GM10248 (cell line): ENCODE data around the gene HOXD9.

ENCODE experiments used
- CTCF ChIA-PET: fragments of 300-600 bp; sonication (Branson Sonifier 250); formaldehyde crosslinking; extraction: SDS; loops from one replicate; lab custom pipeline; 2021; ENCODE audit warnings: antibody characterized with exemption; lab: Yijun Ruan, JAX
- POLR2A ChIA-PET: fragments of 350-650 bp; sonication (Branson Sonifier 250); formaldehyde crosslinking; extraction: SDS; loops from one replicate; lab custom pipeline; 2020; ENCODE audit warnings: antibody characterized with exemption; lab: Yijun Ruan, JAX
- DNase-seq: peaks from one replicate; pipeline ENCODE4 v3.0.0; 2012; ENCODE audit errors: extremely low spot score
- TF ChIP-seq, protein P1 (sequence below): IDR thresholded peaks from 2 replicates; pipeline ENCODE4 v1.5.1; 2012; ENCODE audit warnings: mild to moderate bottlenecking, low read depth; ENCODE audit errors: extremely low read depth, missing control alignments, control extremely low read depth

The HOXD9 gene

GRCh38 chr2:176152350-176153181 is 30.0 kb downstream of the HOXD9 start:
- ChIA-PET POLR2A (no interaction called here), CTCF (interaction anchor here (1.0 to 1.6 kb wide), 2 partner anchors 10 to 12 kb away, joined by 3 to 5 read pairs; no protein-coding TSS in a partner anchor)
- DNase-seq: no peak
- TF ChIP-seq, protein P1, sequence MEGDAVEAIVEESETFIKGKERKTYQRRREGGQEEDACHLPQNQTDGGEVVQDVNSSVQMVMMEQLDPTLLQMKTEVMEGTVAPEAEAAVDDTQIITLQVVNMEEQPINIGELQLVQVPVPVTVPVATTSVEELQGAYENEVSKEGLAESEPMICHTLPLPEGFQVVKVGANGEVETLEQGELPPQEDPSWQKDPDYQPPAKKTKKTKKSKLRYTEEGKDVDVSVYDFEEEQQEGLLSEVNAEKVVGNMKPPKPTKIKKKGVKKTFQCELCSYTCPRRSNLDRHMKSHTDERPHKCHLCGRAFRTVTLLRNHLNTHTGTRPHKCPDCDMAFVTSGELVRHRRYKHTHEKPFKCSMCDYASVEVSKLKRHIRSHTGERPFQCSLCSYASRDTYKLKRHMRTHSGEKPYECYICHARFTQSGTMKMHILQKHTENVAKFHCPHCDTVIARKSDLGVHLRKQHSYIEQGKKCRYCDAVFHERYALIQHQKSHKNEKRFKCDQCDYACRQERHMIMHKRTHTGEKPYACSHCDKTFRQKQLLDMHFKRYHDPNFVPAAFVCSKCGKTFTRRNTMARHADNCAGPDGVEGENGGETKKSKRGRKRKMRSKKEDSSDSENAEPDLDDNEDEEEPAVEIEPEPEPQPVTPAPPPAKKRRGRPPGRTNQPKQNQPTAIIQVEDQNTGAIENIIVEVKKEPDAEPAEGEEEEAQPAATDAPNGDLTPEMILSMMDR: no peak

- TF ChIP-seq, protein P1: no peak
- DNase-seq: no peak
- CTCF ChIA-PET: interaction anchor here (0.7 to 1.6 kb wide), 5 partner anchors 11 to 994 kb away, joined by 3 to 6 read pairs (median 3); no protein-coding TSS in a partner anchor
- POLR2A ChIA-PET: no interaction called here
Observed at GRCh38 chr2:176154576-176155252, 32.2 kb downstream of the HOXD9 start.

- ChIA-PET POLR2A (no interaction called here), CTCF (interaction anchor here (0.8 to 1.6 kb wide), 5 partner anchors 12 to 993 kb away, joined by 3 to 6 read pairs (median 3); no protein-coding TSS in a partner anchor)
- no peak for DNase-seq
- TF ChIP-seq, protein P1: no peak
Observed at GRCh38 chr2:176155356-176156044, 33.0 kb downstream of the HOXD9 start.

DNA sequence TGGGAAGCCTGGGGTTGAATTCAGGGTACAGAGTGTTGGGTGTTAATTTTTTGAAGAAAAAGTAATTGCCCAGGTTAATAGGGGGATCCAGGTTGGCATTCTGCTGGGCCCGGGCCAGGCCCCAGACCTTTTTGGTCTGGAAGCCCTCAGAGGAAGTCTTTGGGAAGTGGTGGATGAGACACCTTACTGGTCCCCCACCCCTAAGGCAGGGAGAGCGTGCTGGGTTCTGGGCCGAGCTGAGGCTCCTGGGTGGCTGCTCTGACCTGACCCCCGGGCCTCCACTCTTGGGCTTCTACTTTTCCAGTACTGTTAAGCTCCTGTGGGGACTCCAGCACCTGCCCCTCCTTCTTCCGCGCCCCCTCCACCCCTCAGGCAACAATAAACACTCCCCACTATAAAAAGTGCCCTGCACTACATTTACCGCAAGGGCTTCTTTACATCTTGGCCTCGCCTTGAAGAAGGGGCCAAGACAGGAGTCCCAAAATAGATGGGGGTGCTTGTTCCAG is 33.8 kb downstream of the HOXD9 start:
- ChIA-PET CTCF (interaction anchor here (1.4 kb wide), 1 partner anchor 16 kb away, joined by 3 read pairs; no protein-coding TSS in a partner anchor), POLR2A (no interaction called here)
- TF ChIP-seq, protein P1: no peak
- DNase-seq: no peak

GRCh38 chr2:176156807-176157498 is 34.4 kb downstream of the HOXD9 start, which contains the start of gene HOXD3:
HOXD3 (plus strand) TSS chr2:176157307; CDS start chr2:176169115, 11,808 bp downstream.
- TF ChIP-seq, protein P1: no peak
- POLR2A ChIA-PET: no interaction called here
- CTCF ChIA-PET: interaction anchor here (1.4 kb wide), 1 partner anchor 17 kb away, joined by 3 read pairs; no protein-coding TSS in a partner anchor
- DNase-seq: no peak
